Activated CD8-positive, alpha-beta memory T cell treated with anti-CD3 and anti-CD28 coated beads, Interleukin-2, amount 50 U/mL, for 1 hour (primary cell): Measurements from ENCODE around the gene OR52K1.
"Not testable (repeated sequence)": the region's sequence is repeated elsewhere in the genome, so short reads cannot be mapped to it uniquely, and the experiment has no call there.

Experiments used
- DNase-seq: peaks from one replicate; pipeline ENCODE4 v3.0.0-alpha.2; 2020; ENCODE audit errors: extremely low read depth

Gene OR52K1

GRCh38 chr11:4491878-4492606 is 9.6 kb downstream of the OR52K1 start:
- DNase-seq, result no peak

GRCh38 chr11:4493480-4493818 is 11.0 kb downstream of the OR52K1 start:
- no peak for DNase-seq

DNA sequence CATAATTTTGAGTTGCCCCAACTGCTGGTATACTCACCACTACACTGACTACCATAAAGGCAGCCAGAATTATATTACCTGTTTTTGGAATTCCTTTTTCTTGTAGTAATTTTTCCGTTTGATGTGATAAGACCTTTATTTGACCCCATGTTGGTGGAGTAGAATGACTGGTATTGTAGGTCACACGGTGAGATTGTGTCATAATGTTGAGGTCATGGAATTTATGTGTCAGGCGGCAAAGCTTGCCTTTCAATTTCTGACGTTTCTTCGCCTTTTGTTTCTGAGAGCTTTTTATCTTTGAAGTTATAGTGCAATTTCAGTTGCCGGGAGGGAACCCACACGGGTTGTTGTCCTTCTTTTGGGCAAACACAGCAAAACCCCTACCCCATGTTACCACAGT is 13.0 kb downstream of the OR52K1 start:
- no peak for DNase-seq

GRCh38 chr11:4495986-4496385 is 13.5 kb downstream of the OR52K1 start:
- no peak for DNase-seq

DNA sequence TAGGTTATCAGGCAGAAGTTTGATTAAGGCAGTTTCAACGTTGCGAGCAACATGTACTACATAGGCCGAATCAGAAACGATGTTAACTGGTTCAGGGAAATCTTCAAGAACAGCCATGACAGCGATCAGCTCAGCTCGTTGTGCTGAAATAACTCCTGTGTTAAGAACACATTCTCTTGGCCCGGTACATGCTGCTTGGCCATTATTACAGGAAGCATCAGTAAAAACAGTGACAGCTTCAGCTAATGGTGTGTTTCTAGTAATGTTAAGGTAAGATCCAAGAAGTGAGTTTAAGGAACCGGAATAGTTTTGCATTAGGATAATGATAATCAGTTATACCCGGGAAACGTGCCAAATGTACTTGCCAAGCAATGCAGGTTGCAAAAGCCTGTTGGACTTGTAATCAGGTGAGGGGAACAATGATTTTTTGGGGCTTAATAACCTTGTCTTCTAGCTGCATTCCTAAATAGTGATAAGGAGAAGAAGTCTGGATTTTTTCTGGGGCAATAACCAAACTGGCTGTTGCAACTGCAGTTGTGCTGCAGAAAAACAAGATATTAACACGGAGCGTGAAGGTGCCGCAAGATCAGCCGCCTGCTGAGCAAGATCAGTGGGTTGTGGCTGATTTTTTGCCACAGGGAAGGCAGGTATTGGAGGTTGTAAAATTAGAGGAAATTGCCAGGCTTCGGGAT is 14.3 kb downstream of the OR52K1 start:
- DNase-seq, result no peak

GRCh38 chr11:4508886-4509285 is 26.4 kb downstream of the OR52K1 start:
- no peak for DNase-seq

- DNase-seq, result no peak
Observed at GRCh38 chr11:4511282-4512245, 29.1 kb downstream of the OR52K1 start.

- no peak for DNase-seq
Observed at GRCh38 chr11:4514196-4514595, 31.8 kb downstream of the OR52K1 start.

- DNase-seq, result no peak
Observed at GRCh38 chr11:4522339-4522738, 39.9 kb downstream of the OR52K1 start.

DNA sequence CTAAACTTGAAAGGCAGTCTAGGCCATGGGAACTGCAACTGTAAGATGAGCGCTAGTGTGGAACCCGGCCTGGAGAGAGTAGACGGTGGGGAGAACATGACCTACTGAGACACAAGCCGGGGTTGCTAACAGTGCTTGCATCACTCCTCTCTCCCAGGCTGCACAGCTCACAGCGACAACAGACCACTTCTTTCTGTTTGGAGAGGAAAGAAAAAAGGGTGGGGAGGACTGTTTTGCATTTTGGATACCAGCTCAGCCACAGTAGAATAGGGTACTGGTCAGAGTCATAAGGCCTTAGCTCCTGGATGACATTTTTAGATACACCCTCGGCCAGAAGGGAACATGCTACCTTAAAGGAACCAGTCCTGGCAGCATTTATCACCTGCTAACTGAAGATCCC is 40.3 kb downstream of the OR52K1 start:
- no peak for DNase-seq

GRCh38 chr11:4523666-4524065 is 41.2 kb downstream of the OR52K1 start:
- DNase-seq, result no peak

GRCh38 chr11:4527926-4528325 is 45.5 kb downstream of the OR52K1 start:
- DNase-seq, result no peak

GRCh38 chr11:4531686-4532085 is 49.2 kb downstream of the OR52K1 start:
- not testable (repeated sequence) for DNase-seq

GRCh38 chr11:4539603-4540219 is 57.3 kb downstream of the OR52K1 start:
- no peak for DNase-seq

GRCh38 chr11:4541071-4541470 is 58.6 kb downstream of the OR52K1 start:
- no peak for DNase-seq
